NK-92 (cell line): ENCODE data around the gene NUP210L.
"Not testable (repeated sequence)": the region's sequence is repeated elsewhere in the genome, so short reads cannot be mapped to it uniquely, and the experiment has no call there.

Source experiments
- DNase-seq: peaks from one replicate; lab custom pipeline; 2025; ENCODE audit not compliant: unreplicated experiment; lab: John Stamatoyannopoulos, UW

Gene NUP210L

GRCh38 chr1:153995640-153996039 lies 159.2 kb downstream of the NUP210L start:
- no peak for DNase-seq

GRCh38 chr1:153995202-153995601 lies 159.7 kb downstream of the NUP210L start:
- no peak for DNase-seq

GRCh38 chr1:153991806-153992205 lies 163.1 kb downstream of the NUP210L start:
- DNase-seq = no peak

GRCh38 chr1:153991151-153991630 lies 163.7 kb downstream of the NUP210L start:
- no peak for DNase-seq

- DNase-seq = peak; percentile 43
These were observed 164.3 kb downstream of the NUP210L start, which contains the start of gene RPS27 for GRCh38 chr1:153990468-153991150. Gene RPS27, plus strand, starts transcription at chr1:153990762. Its CDS starts 35 bp downstream, at chr1:153990797.

GRCh38 chr1:153987621-153988020 lies 167.3 kb downstream of the NUP210L start:
- no peak for DNase-seq

- no peak for DNase-seq
These were observed 168.7 kb downstream of the NUP210L start, which contains the start of gene RAB13 for GRCh38 chr1:153985941-153986761. Gene RAB13, minus strand, starts transcription at chr1:153986339. Its CDS starts 103 bp downstream, at chr1:153986236.

GRCh38 chr1:153985341-153985912 lies 169.4 kb downstream of the NUP210L start:
- DNase-seq = no peak

GRCh38 chr1:153984123-153984894 lies 170.6 kb downstream of the NUP210L start:
- DNase-seq = no peak

- DNase-seq = not testable (repeated sequence)
These were observed 173.1 kb downstream of the NUP210L start for GRCh38 chr1:153981735-153982134.

- not testable (repeated sequence) for DNase-seq
These were observed 175.8 kb downstream of the NUP210L start for GRCh38 chr1:153979091-153979490.

GRCh38 chr1:153978274-153978909 lies 176.5 kb downstream of the NUP210L start:
- DNase-seq = no peak

GRCh38 chr1:153977250-153978240 lies 177.3 kb downstream of the NUP210L start, which contains the start of gene JTB:
Gene JTB, minus strand, starts transcription at chr1:153977674. Its CDS starts 422 bp downstream, at chr1:153977252.
- DNase-seq = peak; percentile 21

- DNase-seq = no peak
These were observed 178.0 kb downstream of the NUP210L start for GRCh38 chr1:153976819-153977249.

- no peak for DNase-seq
These were observed 181.3 kb downstream of the NUP210L start for GRCh38 chr1:153973525-153973924.

GRCh38 chr1:153973071-153973470 lies 181.8 kb downstream of the NUP210L start:
- DNase-seq = no peak

- no peak for DNase-seq
These were observed 184.5 kb downstream of the NUP210L start for GRCh38 chr1:153970346-153970745.

GRCh38 chr1:153968972-153969371 lies 185.9 kb downstream of the NUP210L start:
- DNase-seq = no peak

- no peak for DNase-seq
These were observed 186.5 kb downstream of the NUP210L start for GRCh38 chr1:153968408-153968807.
